NT2/D1 (cell line): ENCODE measurements around the gene XPR1.

Experiments
- SUZ12 ChIP-seq: IDR thresholded peaks from 2 replicates; pipeline ENCODE4 v1.6.1; 2011; ENCODE audit not compliant: insufficient read length, insufficient read depth; ENCODE audit errors: extremely low read depth
- YY1 ChIP-seq: IDR thresholded peaks from 2 replicates; pipeline ENCODE4 v1.6.1; 2011; ENCODE audit not compliant: insufficient read length, insufficient read depth
- ZNF274 ChIP-seq: IDR thresholded peaks from 2 replicates; pipeline ENCODE4 v1.6.1; 2011; ENCODE audit warnings: mild to moderate bottlenecking, low read depth, low read length

DNA sequence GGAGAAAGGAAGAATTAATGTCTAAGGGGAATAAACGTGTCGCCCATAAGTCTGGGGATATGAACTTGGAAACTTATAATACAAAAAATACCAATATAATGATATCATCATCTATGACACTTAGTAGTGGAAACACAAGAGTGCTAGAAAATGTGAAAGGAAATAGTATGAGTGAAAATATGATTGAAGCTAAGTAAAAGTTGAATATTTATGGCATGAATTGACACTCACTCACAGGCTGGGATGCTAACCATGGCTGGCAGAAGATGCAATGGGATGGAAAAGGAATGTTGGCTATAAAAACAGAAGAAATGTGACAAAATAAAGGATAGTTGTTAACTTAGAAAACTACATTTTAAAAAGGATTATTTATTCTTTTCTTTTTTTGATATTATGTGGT, 120.1 kb downstream of the XPR1 start:
- TF ChIP-seq ZNF274, result no peak
- no peak for TF ChIP-seq SUZ12
- TF ChIP-seq YY1, result no peak
